Vagina (tissue), 2 donors: ENCODE data around the gene THSD7B. TPM values are rescaled to one million over a fixed set of nuclear protein-coding genes. Genes with fewer than 3 reads are reported as not detected.

ENCODE experiments used
- DNase-seq, 2 donors: peaks; one replicate each; pipeline ENCODE4 v3.0.0-alpha.2; 2017; ENCODE audit errors: extremely low spot score in 2 of 2
- H3K27ac ChIP-seq: fragments of 200-600 bp; sonication (generic); one replicate; pipeline ENCODE4 v1.5.1; 2019
- H3K27me3 ChIP-seq: fragments of 200-600 bp; sonication (generic); one replicate; pipeline ENCODE4 v1.5.1; 2019
- H3K36me3 ChIP-seq, 2 donors: fragments of 200-600 bp; sonication (generic); one replicate each; pipeline ENCODE4 v1.5.1; 2017 to 2019
- H3K4me1 ChIP-seq: fragments of 200-600 bp; sonication (generic); one replicate; pipeline ENCODE4 v1.5.1; 2019
- H3K4me3 ChIP-seq, 2 donors: fragments of 200-600 bp; sonication (generic); 1 replicate in 1 of 2; 2 replicates in 1 of 2; pipeline ENCODE4 v1.5.1; 2016 to 2019
- H3K9me3 ChIP-seq: fragments of 200-600 bp; sonication (generic); one replicate; pipeline ENCODE4 v1.5.1; 2019
- POLR2A ChIP-seq, 2 donors: fragments of 450-650 bp; IDR thresholded peaks; one replicate each; pipeline ENCODE4 v1.6.1; 2017; ENCODE audit warnings: antibody characterized with exemption in 2 of 2, mild to moderate bottlenecking in 2 of 2, moderate library complexity in 2 of 2
- POLR2AphosphoS5 ChIP-seq, 2 donors: sonication (generic); formaldehyde crosslinking; IDR thresholded peaks; one replicate each; pipeline ENCODE4 v1.9.0; 2017; ENCODE audit warnings: antibody characterized with exemption in 2 of 2, mild to moderate bottlenecking in 2 of 2, low read depth in 1 of 2; ENCODE audit not compliant: insufficient read depth in 1 of 2
- intact Hi-C: fragments of 100-400 bp; cut with DNase I; formaldehyde crosslinking; loops from one replicate; pipeline ENCODE4 v1.15.1; 2023
- total RNA-seq: library from RNA; depleted of rRNA; stranded (reverse); fragments of >200 nt; gene quantifications from one replicate; pipeline ENCODE4 v1.2.3, GENCODE V29; 2016
- TF ChIP-seq, protein P1 (sequence below), 3 experiments: fragments of 450-650 bp in 2 of 3; fragments of 200-600 bp in 1 of 3; sonication (generic) in 1 of 3; IDR thresholded peaks; one replicate each; pipeline ENCODE4 v1.5.1; 2017 to 2019; ENCODE audit warnings: antibody characterized with exemption in 3 of 3, mild to moderate bottlenecking in 2 of 3, moderate library complexity in 2 of 3

The THSD7B gene
- total RNA-seq, 1 donor from 2014 or later = 0.49 TPM

GRCh38 chr2:137507237-137507636, 741.9 kb downstream of the THSD7B start:
- H3K4me3 ChIP-seq = no peak overlapping the region
- DNase-seq = no peak
- H3K36me3 ChIP-seq = no peaks in the 10 kb centered on the region
- intact Hi-C loops = no loop called here
- H3K9me3 ChIP-seq = no peaks in the 10 kb centered on the region
- H3K27me3 ChIP-seq = no peaks in the 10 kb centered on the region
- H3K4me1 ChIP-seq = no peaks in the 10 kb centered on the region
- H3K27ac ChIP-seq = no peak overlapping the region
- TF ChIP-seq POLR2AphosphoS5 (IDR thresholded peaks at IDR 0.05; ENCODE audit: insufficient read depth in 1 of 2, low read depth in 1 of 2) (no peak), POLR2A (IDR thresholded peaks at IDR 0.05) (no peak)

DNA sequence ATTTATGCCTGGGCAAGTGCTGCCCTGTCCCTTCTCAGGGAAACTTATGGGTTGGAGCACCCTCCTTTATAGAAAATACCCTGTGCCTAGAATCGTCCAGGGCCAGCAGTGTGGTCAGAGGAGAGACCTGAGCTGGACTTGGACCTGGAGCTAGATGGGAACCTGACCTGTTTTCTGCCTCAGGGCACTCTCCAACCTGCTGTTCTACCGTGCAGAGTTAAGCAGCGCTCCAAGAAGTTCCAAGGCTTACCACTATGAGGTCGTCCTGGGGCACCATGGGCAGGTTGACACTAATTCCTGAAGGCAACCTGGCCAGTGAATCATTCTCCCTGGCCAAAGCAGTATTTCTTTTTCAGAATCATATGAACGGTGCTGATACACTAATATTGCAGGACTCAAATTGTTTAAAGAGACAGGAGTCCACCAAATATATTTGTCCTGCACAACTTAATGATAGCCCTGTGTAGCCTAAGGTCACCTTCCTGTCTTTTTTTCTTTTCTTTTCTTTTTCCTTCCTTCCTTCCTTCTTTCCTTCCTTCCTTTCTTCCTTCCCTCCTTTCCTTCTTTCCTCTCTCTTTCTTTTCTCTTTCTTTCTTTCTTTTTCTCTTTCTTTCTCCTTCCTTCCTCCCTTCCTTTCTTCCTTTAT, 743.5 kb downstream of the THSD7B start:
- Histone ChIP-seq H3K27ac (no peak overlapping the region), H3K4me3 (no peak overlapping the region), H3K4me1 (no peaks in the 10 kb centered on the region), H3K27me3 (no peaks in the 10 kb centered on the region), H3K9me3 (no peaks in the 10 kb centered on the region), H3K36me3 (no peaks in the 10 kb centered on the region)
- no peak for DNase-seq
- intact Hi-C loops = no loop called here
- no peak for TF ChIP-seq POLR2AphosphoS5 (IDR thresholded peaks at IDR 0.05; ENCODE audit: insufficient read depth in 1 of 2, low read depth in 1 of 2)
- TF ChIP-seq POLR2A (IDR thresholded peaks at IDR 0.05) = no peak
- TF ChIP-seq, protein P1, sequence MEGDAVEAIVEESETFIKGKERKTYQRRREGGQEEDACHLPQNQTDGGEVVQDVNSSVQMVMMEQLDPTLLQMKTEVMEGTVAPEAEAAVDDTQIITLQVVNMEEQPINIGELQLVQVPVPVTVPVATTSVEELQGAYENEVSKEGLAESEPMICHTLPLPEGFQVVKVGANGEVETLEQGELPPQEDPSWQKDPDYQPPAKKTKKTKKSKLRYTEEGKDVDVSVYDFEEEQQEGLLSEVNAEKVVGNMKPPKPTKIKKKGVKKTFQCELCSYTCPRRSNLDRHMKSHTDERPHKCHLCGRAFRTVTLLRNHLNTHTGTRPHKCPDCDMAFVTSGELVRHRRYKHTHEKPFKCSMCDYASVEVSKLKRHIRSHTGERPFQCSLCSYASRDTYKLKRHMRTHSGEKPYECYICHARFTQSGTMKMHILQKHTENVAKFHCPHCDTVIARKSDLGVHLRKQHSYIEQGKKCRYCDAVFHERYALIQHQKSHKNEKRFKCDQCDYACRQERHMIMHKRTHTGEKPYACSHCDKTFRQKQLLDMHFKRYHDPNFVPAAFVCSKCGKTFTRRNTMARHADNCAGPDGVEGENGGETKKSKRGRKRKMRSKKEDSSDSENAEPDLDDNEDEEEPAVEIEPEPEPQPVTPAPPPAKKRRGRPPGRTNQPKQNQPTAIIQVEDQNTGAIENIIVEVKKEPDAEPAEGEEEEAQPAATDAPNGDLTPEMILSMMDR (IDR thresholded peaks at IDR 0.05) = no peak

DNA sequence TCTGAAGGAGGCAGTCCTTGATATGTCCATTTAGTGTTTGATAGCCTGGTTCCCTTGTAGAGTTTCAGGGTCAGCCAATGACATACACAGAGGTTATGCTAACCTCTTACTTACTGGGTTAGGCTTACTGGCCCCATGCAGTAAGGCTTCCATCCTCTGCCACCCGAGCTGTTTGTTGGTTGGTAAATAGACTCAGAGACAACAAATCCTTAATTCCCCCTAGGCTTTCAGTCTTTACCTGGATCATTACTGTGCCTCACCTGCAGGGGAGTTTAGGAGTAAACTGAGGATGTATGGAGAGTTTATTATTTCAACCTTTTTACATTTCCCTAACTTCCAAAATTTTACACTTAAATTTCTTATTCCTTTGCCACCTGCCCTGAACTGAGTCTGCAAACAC, 746.2 kb downstream of the THSD7B start:
- H3K9me3 ChIP-seq = no peaks in the 10 kb centered on the region
- no peak for TF ChIP-seq POLR2AphosphoS5 (IDR thresholded peaks at IDR 0.05; ENCODE audit: insufficient read depth in 1 of 2, low read depth in 1 of 2)
- TF ChIP-seq, protein P1 (IDR thresholded peaks at IDR 0.05) = no peak
- no peak for TF ChIP-seq POLR2A (IDR thresholded peaks at IDR 0.05)
- no peaks in the 10 kb centered on the region for H3K27me3 ChIP-seq
- H3K36me3 ChIP-seq = no peaks in the 10 kb centered on the region
- DNase-seq = no peak
- H3K4me1 ChIP-seq = no peaks in the 10 kb centered on the region
- no peak overlapping the region for H3K4me3 ChIP-seq
- H3K27ac ChIP-seq = no peak overlapping the region
- intact Hi-C loops = no loop called here

GRCh38 chr2:137521653-137522619, 756.6 kb downstream of the THSD7B start:
- Histone ChIP-seq H3K27me3 (no peaks in the 10 kb centered on the region), H3K4me3 (no peak overlapping the region), H3K9me3 (no peaks in the 10 kb centered on the region), H3K4me1 (no peaks in the 10 kb centered on the region), H3K36me3 (no peaks in the 10 kb centered on the region), H3K27ac (no peak overlapping the region)
- DNase-seq = no peak
- intact Hi-C loops = no loop called here
- TF ChIP-seq POLR2AphosphoS5 (IDR thresholded peaks at IDR 0.05; ENCODE audit: insufficient read depth in 1 of 2, low read depth in 1 of 2) (no peak), POLR2A (IDR thresholded peaks at IDR 0.05) (no peak)
- TF ChIP-seq, protein P1 (IDR thresholded peaks at IDR 0.05) = no peak

GRCh38 chr2:137522620-137523011, 757.3 kb downstream of the THSD7B start:
- H3K4me3 ChIP-seq = no peak overlapping the region
- no peak overlapping the region for H3K27ac ChIP-seq
- no peak for DNase-seq
- intact Hi-C loops = no loop called here
- no peak for TF ChIP-seq POLR2A (IDR thresholded peaks at IDR 0.05)
- TF ChIP-seq, protein P1 (IDR thresholded peaks at IDR 0.05) = no peak
- TF ChIP-seq POLR2AphosphoS5 (IDR thresholded peaks at IDR 0.05; ENCODE audit: insufficient read depth in 1 of 2, low read depth in 1 of 2) = no peak
- no peaks in the 10 kb centered on the region for H3K9me3 ChIP-seq
- no peaks in the 10 kb centered on the region for H3K36me3 ChIP-seq
- H3K4me1 ChIP-seq = no peaks in the 10 kb centered on the region
- H3K27me3 ChIP-seq = no peaks in the 10 kb centered on the region
